Mesenchymal stem cell (in vitro differentiated cells and primary cell): Measurements from ENCODE around the gene EEF2K.

Experiments
- DNase-seq: peaks from one replicate; pipeline ENCODE4 v3.0.0-alpha.2; 2013
- H2AFZ ChIP-seq: one replicate; pipeline ENCODE4 v1.6.1; 2013; ENCODE audit warnings: low read depth, mild to moderate bottlenecking, control low read depth, inconsistent platforms, low read length, moderate library complexity
- H2AK5ac ChIP-seq: 2 replicates; pipeline ENCODE4 v1.6.1; 2013; ENCODE audit warnings: low read length, moderate library complexity, mild to moderate bottlenecking, inconsistent platforms; ENCODE audit not compliant: severe bottlenecking
- H2BK120ac ChIP-seq: one replicate; pipeline ENCODE4 v1.6.1; 2013; ENCODE audit warnings: low read depth, mild to moderate bottlenecking, inconsistent platforms, low read length, moderate library complexity
- H2BK12ac ChIP-seq, 2 experiments: one replicate each; pipeline ENCODE4 v1.6.1; 2013; ENCODE audit warnings: inconsistent platforms in 2 of 2, low read length in 2 of 2, mild to moderate bottlenecking in 2 of 2, moderate library complexity in 2 of 2, control low read depth in 1 of 2
- H2BK15ac ChIP-seq: one replicate; pipeline ENCODE4 v1.6.1; 2013; ENCODE audit warnings: mild to moderate bottlenecking, low read depth, inconsistent platforms; ENCODE audit not compliant: poor library complexity, severe bottlenecking
- H2BK5ac ChIP-seq: 2 replicates; pipeline ENCODE4 v1.6.1; 2013; ENCODE audit warnings: low read depth, mild to moderate bottlenecking, low read length, control low read depth, inconsistent platforms; ENCODE audit not compliant: poor library complexity, severe bottlenecking
- H3K14ac ChIP-seq, 2 experiments: one replicate each; pipeline ENCODE4 v1.6.1; 2013; ENCODE audit warnings: inconsistent platforms in 2 of 2, low read length in 2 of 2, control low read depth in 1 of 2, mild to moderate bottlenecking in 1 of 2, moderate library complexity in 1 of 2
- H3K18ac ChIP-seq, 2 experiments: one replicate each; pipeline ENCODE4 v1.6.1; 2013; ENCODE audit warnings: inconsistent platforms in 2 of 2, low read length in 2 of 2, control low read depth in 1 of 2, low read depth in 1 of 2, mild to moderate bottlenecking in 1 of 2
- H3K23ac ChIP-seq, 2 experiments: one replicate each; pipeline ENCODE4 v1.6.1; 2013; ENCODE audit warnings: inconsistent platforms in 2 of 2, low read length in 2 of 2, mild to moderate bottlenecking in 2 of 2, moderate library complexity in 2 of 2, control low read depth in 1 of 2
- H3K27ac ChIP-seq: 2 replicates; pipeline ENCODE4 v1.5.1; 2013; ENCODE audit warnings: mild to moderate bottlenecking, moderate library complexity, low read length, control low read depth, inconsistent platforms; ENCODE audit not compliant: poor library complexity, severe bottlenecking
- H3K27me3 ChIP-seq, 2 experiments: 2 replicates each; pipeline versions ENCODE4 v1.6.1 to v1.7.0; 2013; ENCODE audit warnings: low read length in 2 of 2, mild to moderate bottlenecking in 2 of 2, moderate library complexity in 2 of 2, control low read depth in 1 of 2, inconsistent platforms in 1 of 2; ENCODE audit not compliant: control insufficient read depth in 1 of 2, insufficient read depth in 1 of 2
- H3K36me3 ChIP-seq, 2 experiments: 2 replicates each; pipeline versions ENCODE4 v1.6.1 to v1.7.0; 2013; ENCODE audit warnings: low read length in 2 of 2, control low read depth in 1 of 2, inconsistent platforms in 1 of 2, low read depth in 1 of 2, mild to moderate bottlenecking in 1 of 2; ENCODE audit not compliant: insufficient read depth in 2 of 2, control insufficient read depth in 1 of 2
- H3K4ac ChIP-seq, 2 experiments: one replicate each; pipeline ENCODE4 v1.6.1; 2013; ENCODE audit warnings: inconsistent platforms in 2 of 2, low read length in 2 of 2, mild to moderate bottlenecking in 2 of 2, moderate library complexity in 2 of 2, control low read depth in 1 of 2, low read depth in 1 of 2
- H3K4me1 ChIP-seq: 2 replicates; pipeline ENCODE4 v1.6.1; 2013; ENCODE audit warnings: low read depth, low read length, control low read depth; ENCODE audit not compliant: control insufficient read depth, insufficient read depth
- H3K4me2 ChIP-seq: 2 replicates; pipeline ENCODE4 v1.6.1; 2013; ENCODE audit warnings: low read length, mild to moderate bottlenecking, inconsistent platforms; ENCODE audit not compliant: poor library complexity, severe bottlenecking
- H3K4me3 ChIP-seq, 2 experiments: 2 replicates each; pipeline versions ENCODE4 v1.5.1 to v1.7.0; 2013; ENCODE audit warnings: low read length in 2 of 2, mild to moderate bottlenecking in 2 of 2, control low read depth in 1 of 2, low read depth in 1 of 2; ENCODE audit not compliant: insufficient read depth in 1 of 2
- H3K79me1 ChIP-seq: replicated peaks from 2 replicates; pipeline ENCODE4 v1.6.1; 2013; ENCODE audit warnings: mild to moderate bottlenecking, control low read depth, low read length, inconsistent platforms; ENCODE audit not compliant: poor library complexity, severe bottlenecking
- H3K9ac ChIP-seq: 2 replicates; pipeline ENCODE4 v1.7.0; 2013; ENCODE audit warnings: mild to moderate bottlenecking, low read length, moderate library complexity
- H3K9me3 ChIP-seq: 2 replicates; pipeline ENCODE4 v1.7.0; 2013; ENCODE audit warnings: mild to moderate bottlenecking, low read length; ENCODE audit not compliant: control insufficient read depth
- H4K8ac ChIP-seq: one replicate; pipeline ENCODE4 v1.6.1; 2013; ENCODE audit warnings: inconsistent platforms, mild to moderate bottlenecking, low read length, moderate library complexity
- H4K91ac ChIP-seq: one replicate; pipeline ENCODE4 v1.6.1; 2013; ENCODE audit warnings: mild to moderate bottlenecking, low read length, inconsistent platforms
- WGBS: methylation state at CpG from one replicate; pipeline ENCODE4 v1.1.7; 2013; ENCODE audit warnings: mixed read lengths; 5-methylcytosine and 5-hydroxymethylcytosine counted together

EEF2K gene

GRCh38 chr16:22267764-22268163, 61.7 kb downstream of the EEF2K start:
- H3K4me2 ChIP-seq: no peak overlapping the region
- no peaks in the 10 kb centered on the region for H3K9me3 ChIP-seq
- no peak overlapping the region for H3K18ac ChIP-seq
- H2AK5ac ChIP-seq: no peak overlapping the region
- H3K9ac ChIP-seq: no peak overlapping the region
- H3K79me1 ChIP-seq: peaks cover 2% of the 10 kb centered on the region
- H3K27me3 ChIP-seq: no peaks in the 10 kb centered on the region
- no peak overlapping the region for H2BK12ac ChIP-seq
- H3K4me1 ChIP-seq: no peaks in the 10 kb centered on the region
- no peak overlapping the region for H2AFZ ChIP-seq
- no peak overlapping the region for H4K8ac ChIP-seq
- H2BK15ac ChIP-seq: peak overlapping the region; percentile 20
- H4K91ac ChIP-seq: no peak overlapping the region
- H3K27ac ChIP-seq: no peak overlapping the region
- no peak overlapping the region for H2BK5ac ChIP-seq
- H3K4ac ChIP-seq: no peak overlapping the region
- H2BK120ac ChIP-seq: no peak overlapping the region
- H3K23ac ChIP-seq: no peak overlapping the region
- no peak overlapping the region for H3K4me3 ChIP-seq
- WGBS: 91% methylated on average over 6 of the region's 8 CpGs
- DNase-seq: no peak
- peak overlapping the region in 1 of 2 experiments; percentile 57 for H3K14ac ChIP-seq
- peaks cover 47 to 85% of the 10 kb centered on the region in 2 experiments for H3K36me3 ChIP-seq

- Histone ChIP-seq H3K9me3 (no peaks in the 10 kb centered on the region), H4K91ac (no peak overlapping the region)
- WGBS: 97% methylated on average over 3 of the region's 3 CpGs
These were observed 64.4 kb downstream of the EEF2K start for GRCh38 chr16:22270525-22270924.

GRCh38 chr16:22272870-22273650, 67.0 kb downstream of the EEF2K start:
- no peak overlapping the region for H3K4me3 ChIP-seq
- H4K8ac ChIP-seq: no peak overlapping the region
- H3K4me2 ChIP-seq: no peak overlapping the region
- H2BK5ac ChIP-seq: no peak overlapping the region
- no peak overlapping the region for H2BK12ac ChIP-seq
- H3K23ac ChIP-seq: no peak overlapping the region
- no peak overlapping the region for H4K91ac ChIP-seq
- no peak overlapping the region for H3K4ac ChIP-seq
- no peak overlapping the region for H3K18ac ChIP-seq
- 96% methylated on average over 8 of the region's 8 CpGs for WGBS
- H3K79me1 ChIP-seq: peaks cover 1% of the 10 kb centered on the region
- no peaks in the 10 kb centered on the region for H3K9me3 ChIP-seq
- H3K27ac ChIP-seq: no peak overlapping the region
- H3K36me3 ChIP-seq: peaks cover 30 to 84% of the 10 kb centered on the region in 2 experiments
- H3K9ac ChIP-seq: no peak overlapping the region
- H3K14ac ChIP-seq: no peak overlapping the region
- no peak overlapping the region for H2BK120ac ChIP-seq
- H2BK15ac ChIP-seq: no peak overlapping the region
- H2AK5ac ChIP-seq: no peak overlapping the region
- H3K27me3 ChIP-seq: no peaks in the 10 kb centered on the region
- H3K4me1 ChIP-seq: no peaks in the 10 kb centered on the region
- no peak overlapping the region for H2AFZ ChIP-seq
- DNase-seq: no peak

More at GRCh38 chr16:22270525-22270924, 64.4 kb downstream of the EEF2K start:
- H3K79me1 ChIP-seq: peaks cover 3% of the 10 kb centered on the region
- no peak overlapping the region for H2AK5ac ChIP-seq
- H3K27me3 ChIP-seq: no peaks in the 10 kb centered on the region
- no peak overlapping the region for H3K4me2 ChIP-seq
- no peak overlapping the region for H3K4ac ChIP-seq
- no peak overlapping the region for H2BK120ac ChIP-seq
- no peak overlapping the region for H3K4me3 ChIP-seq
- H3K4me1 ChIP-seq: no peaks in the 10 kb centered on the region
- peaks cover 44 to 88% of the 10 kb centered on the region in 2 experiments for H3K36me3 ChIP-seq
- H3K27ac ChIP-seq: no peak overlapping the region
- no peak overlapping the region for H2AFZ ChIP-seq
- no peak overlapping the region for H2BK12ac ChIP-seq
- H2BK15ac ChIP-seq: no peak overlapping the region
- H3K18ac ChIP-seq: no peak overlapping the region
- H3K23ac ChIP-seq: no peak overlapping the region
- no peak overlapping the region for H4K8ac ChIP-seq
- no peak for DNase-seq
- no peak overlapping the region for H3K9ac ChIP-seq
- no peak overlapping the region for H3K14ac ChIP-seq
- H2BK5ac ChIP-seq: no peak overlapping the region

GRCh38 chr16:22274916-22275315, 68.8 kb downstream of the EEF2K start:
- Histone ChIP-seq H3K9me3 (no peaks in the 10 kb centered on the region), H3K27me3 (no peaks in the 10 kb centered on the region), H2BK12ac (no peak overlapping the region), H3K23ac (no peak overlapping the region), H3K4ac (no peak overlapping the region), H4K8ac (no peak overlapping the region), H3K4me1 (peaks cover under 1% of the 10 kb centered on the region), H3K18ac (no peak overlapping the region), H2AFZ (no peak overlapping the region), H2BK5ac (no peak overlapping the region), H3K27ac (no peak overlapping the region), H2AK5ac (no peak overlapping the region), H4K91ac (no peak overlapping the region), H3K14ac (no peak overlapping the region), H3K79me1 (peaks cover 1% of the 10 kb centered on the region), H3K9ac (no peak overlapping the region), H3K36me3 (peaks cover 37 to 84% of the 10 kb centered on the region in 2 experiments), H2BK15ac (no peak overlapping the region), H2BK120ac (no peak overlapping the region), H3K4me3 (no peak overlapping the region), H3K4me2 (no peak overlapping the region)
- DNase-seq: no peak
- 100% methylated on average over 1 of the region's 1 CpG for WGBS
